AG04450 (cell line): ENCODE results near the gene AFG3L2. TPM values are rescaled to one million over a fixed set of nuclear protein-coding genes. Genes with fewer than 3 reads are reported as not detected.

Source experiments
- CTCF ChIA-PET: fragments of 300-600, 350-600 bp; formaldehyde crosslinking; extraction: SDS; loops from one replicate; lab custom pipeline; 2022; ENCODE audit warnings: antibody characterized with exemption, inconsistent platforms; lab: Charles Lee
- POLR2A ChIA-PET: fragments of 350-600 bp; formaldehyde crosslinking; extraction: SDS; loops from one replicate; lab custom pipeline; 2021; ENCODE audit warnings: antibody characterized with exemption, inconsistent platforms; lab: Yijun Ruan, JAX
- DNase-seq: peaks from one replicate; pipeline ENCODE4 v3.0.0-alpha.2; 2011; ENCODE audit warnings: low read depth, low spot score
- H3K27ac ChIP-seq: one replicate; pipeline ENCODE4 v1.5.1; 2012; ENCODE audit warnings: low read depth, low read length, control low read depth
- H3K27me3 ChIP-seq: one replicate; pipeline ENCODE4 v1.6.0; 2012; ENCODE audit warnings: low read length; ENCODE audit not compliant: control insufficient read depth, insufficient read depth
- H3K4me3 ChIP-seq: 2 replicates; pipeline ENCODE4 v1.5.1; 2011; ENCODE audit warnings: mild to moderate bottlenecking, low read depth, low read length, control low read depth
- H3K9me3 ChIP-seq: 2 replicates; pipeline ENCODE4 v1.5.1; 2012; ENCODE audit warnings: low read length; ENCODE audit not compliant: control insufficient read depth, insufficient read depth
- polyA plus RNA-seq: library from polyadenylated mRNA; depleted of rRNA; stranded (reverse); fragments of >200 nt; gene quantifications from 2 replicates; pipeline ENCODE4 v1.2.3, GENCODE V29; 2011
- TF ChIP-seq, protein P1 (sequence below): IDR thresholded peaks from 2 replicates; pipeline ENCODE4 v1.5.1; 2011; ENCODE audit warnings: low read depth, low read length, control low read depth, inconsistent platforms

AFG3L2 gene
- polyA plus RNA-seq, 1 experiment: 38.0 TPM

DNA sequence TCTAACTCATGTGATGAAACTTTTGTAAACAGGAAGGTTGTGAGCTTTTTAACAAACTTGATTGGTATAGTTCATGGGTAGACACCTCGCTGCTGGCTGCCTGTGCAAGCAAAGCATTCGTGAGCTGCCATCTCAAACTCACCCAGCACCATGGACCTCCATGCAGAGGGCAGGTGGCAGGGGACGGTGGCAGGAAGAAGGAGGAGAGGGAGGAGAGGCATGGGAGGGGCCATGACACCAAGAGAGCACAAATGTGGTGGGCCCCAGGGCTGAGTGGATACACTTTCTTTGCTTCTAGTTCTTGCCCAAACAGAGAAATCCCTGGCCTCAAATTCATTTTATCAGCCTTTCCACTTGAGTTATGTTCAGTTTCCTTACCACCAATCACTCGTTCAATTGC is 29.1 kb downstream of the AFG3L2 start:
- H3K9me3 ChIP-seq: no peaks in the 10 kb centered on the region
- H3K27ac ChIP-seq: no peak overlapping the region
- DNase-seq: no peak
- CTCF ChIA-PET: interaction anchor here (1.5 to 2.9 kb wide), 2 partner anchors 9 to 20 kb away, joined by 4 to 11 read pairs; no protein-coding TSS in a partner anchor
- TF ChIP-seq, protein P1, sequence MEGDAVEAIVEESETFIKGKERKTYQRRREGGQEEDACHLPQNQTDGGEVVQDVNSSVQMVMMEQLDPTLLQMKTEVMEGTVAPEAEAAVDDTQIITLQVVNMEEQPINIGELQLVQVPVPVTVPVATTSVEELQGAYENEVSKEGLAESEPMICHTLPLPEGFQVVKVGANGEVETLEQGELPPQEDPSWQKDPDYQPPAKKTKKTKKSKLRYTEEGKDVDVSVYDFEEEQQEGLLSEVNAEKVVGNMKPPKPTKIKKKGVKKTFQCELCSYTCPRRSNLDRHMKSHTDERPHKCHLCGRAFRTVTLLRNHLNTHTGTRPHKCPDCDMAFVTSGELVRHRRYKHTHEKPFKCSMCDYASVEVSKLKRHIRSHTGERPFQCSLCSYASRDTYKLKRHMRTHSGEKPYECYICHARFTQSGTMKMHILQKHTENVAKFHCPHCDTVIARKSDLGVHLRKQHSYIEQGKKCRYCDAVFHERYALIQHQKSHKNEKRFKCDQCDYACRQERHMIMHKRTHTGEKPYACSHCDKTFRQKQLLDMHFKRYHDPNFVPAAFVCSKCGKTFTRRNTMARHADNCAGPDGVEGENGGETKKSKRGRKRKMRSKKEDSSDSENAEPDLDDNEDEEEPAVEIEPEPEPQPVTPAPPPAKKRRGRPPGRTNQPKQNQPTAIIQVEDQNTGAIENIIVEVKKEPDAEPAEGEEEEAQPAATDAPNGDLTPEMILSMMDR: no peak
- H3K4me3 ChIP-seq: no peak overlapping the region
- POLR2A ChIA-PET: interaction anchor here (1.5 kb wide), 1 partner anchor 29 kb away, joined by 4 read pairs; the partner anchor contains the start of gene AFG3L2
- no peaks in the 10 kb centered on the region for H3K27me3 ChIP-seq

DNA sequence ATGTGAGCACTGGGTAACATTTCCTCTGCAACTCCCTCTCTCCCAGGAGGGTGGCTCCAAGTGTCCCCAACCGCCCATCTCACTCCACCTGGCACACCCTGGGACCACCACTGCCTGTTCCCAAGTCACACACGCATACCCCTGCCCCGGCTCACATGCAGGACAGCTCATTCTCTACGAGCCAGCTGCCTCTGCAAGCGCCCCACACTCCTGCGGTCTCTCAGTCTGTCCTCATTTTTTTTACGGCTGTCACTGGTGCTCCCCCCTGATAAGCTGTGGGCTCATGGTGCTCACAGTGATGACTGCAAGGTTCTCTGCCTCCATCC is 30.8 kb downstream of the AFG3L2 start:
- POLR2A ChIA-PET: no interaction called here
- Histone ChIP-seq H3K27ac (no peak overlapping the region), H3K9me3 (no peaks in the 10 kb centered on the region), H3K27me3 (no peaks in the 10 kb centered on the region), H3K4me3 (no peak overlapping the region)
- no peak for DNase-seq
- CTCF ChIA-PET: interaction anchor here (0.7 to 2.9 kb wide), 2 partner anchors 18 to 614 kb away, joined by 4 to 11 read pairs; no protein-coding TSS in a partner anchor
- TF ChIP-seq, protein P1: no peak

DNA sequence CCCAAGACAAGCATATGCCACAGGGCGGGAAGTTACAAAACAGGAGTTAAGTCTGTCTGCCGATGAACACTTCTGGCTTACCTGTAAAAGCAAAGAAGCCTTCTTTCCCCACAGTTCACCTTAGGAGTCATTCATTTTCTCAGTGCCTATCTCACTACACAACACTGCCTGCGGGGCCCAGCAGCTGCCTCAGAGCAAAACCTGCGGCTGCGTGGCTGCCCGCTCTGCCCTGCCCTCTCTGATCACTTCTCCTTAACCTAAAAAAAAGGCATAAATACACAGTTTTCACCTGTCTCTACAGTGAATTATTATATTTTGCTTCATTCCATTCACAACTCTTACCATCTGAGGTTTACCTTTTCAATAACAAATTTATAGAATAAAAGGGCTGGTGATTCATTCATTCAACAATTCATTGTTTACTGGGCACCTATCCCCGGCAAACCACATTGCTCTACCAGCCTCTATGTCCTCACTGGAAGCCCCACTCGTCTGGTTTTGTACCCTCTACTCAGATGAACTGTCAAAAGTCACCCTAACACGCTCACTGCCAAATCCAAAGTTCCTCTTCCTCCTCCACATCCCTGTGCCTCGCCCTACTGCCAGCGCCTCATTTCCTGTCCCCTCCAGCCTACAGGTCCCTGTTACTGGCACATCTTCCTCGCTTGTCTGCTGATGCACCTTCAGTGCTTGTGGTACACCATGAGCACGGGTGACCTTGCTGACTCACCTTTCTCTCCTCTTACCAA is 31.4 kb downstream of the AFG3L2 start:
- POLR2A ChIA-PET: no interaction called here
- TF ChIP-seq, protein P1: no peak
- no peaks in the 10 kb centered on the region for H3K27me3 ChIP-seq
- H3K27ac ChIP-seq: no peak overlapping the region
- no peak for DNase-seq
- no peak overlapping the region for H3K4me3 ChIP-seq
- CTCF ChIA-PET: no interaction called here
- no peaks in the 10 kb centered on the region for H3K9me3 ChIP-seq

DNA sequence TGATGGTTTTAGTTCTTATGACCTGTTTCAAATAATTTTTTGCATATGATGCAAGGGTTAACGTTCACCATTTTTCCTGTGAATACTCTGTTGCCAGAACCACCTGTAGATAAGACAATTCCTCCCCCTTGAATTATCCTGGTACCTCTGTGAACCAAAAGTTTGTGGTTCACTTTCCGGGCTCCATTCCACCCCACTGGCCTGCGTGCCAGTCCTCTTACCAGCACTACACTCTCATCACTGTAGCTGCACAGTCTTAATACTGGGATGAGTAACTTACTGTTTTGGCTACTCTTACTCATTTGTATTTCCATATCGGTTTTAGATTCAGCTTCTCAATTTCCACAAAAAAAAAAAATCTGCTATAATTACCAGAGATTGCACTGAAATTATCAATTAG is 34.4 kb downstream of the AFG3L2 start:
- ChIA-PET POLR2A (no interaction called here), CTCF (interaction anchor here (2.0 kb wide), 1 partner anchor 15 kb away, joined by 8 read pairs; no protein-coding TSS in a partner anchor)
- Histone ChIP-seq H3K27me3 (no peaks in the 10 kb centered on the region), H3K9me3 (no peaks in the 10 kb centered on the region), H3K4me3 (no peak overlapping the region), H3K27ac (no peak overlapping the region)
- TF ChIP-seq, protein P1: no peak
- DNase-seq: no peak
